Adrenal gland (tissue), 12 donors: ENCODE measurements around the gene PRRG4. TPM values are rescaled to one million over a fixed set of nuclear protein-coding genes. Genes with fewer than 3 reads are reported as not detected.
"Not testable (repeated sequence)": the region's sequence is repeated elsewhere in the genome, so short reads cannot be mapped to it uniquely, and the experiment has no call there.

ENCODE experiments used
- DNase-seq, 7 donors: peaks; one replicate each; pipeline ENCODE4 v3.0.0-alpha.2; 2019 to 2020
- H3K27ac ChIP-seq, 5 donors: fragments of 200-600 bp; sonication (generic) in 4 of 5; 1 replicate in 3 of 5; 2 replicates in 2 of 5; pipeline versions ENCODE4 v1.5.1 to v1.8.0; 2016 to 2020; ENCODE audit warnings: mild to moderate bottlenecking in 1 of 5
- H3K27me3 ChIP-seq: fragments of 200-600 bp; 2 replicates; pipeline ENCODE4 v1.8.0; 2021
- H3K36me3 ChIP-seq, 2 donors: fragments of 200-600 bp; replicated peaks in 1 of 2; 1 replicate in 1 of 2; 2 replicates in 1 of 2; pipeline versions ENCODE4 v1.5.1 to v1.8.0; 2018 to 2022
- H3K4me1 ChIP-seq, 2 donors: fragments of 200-600 bp; replicated peaks in 1 of 2; 1 replicate in 1 of 2; 2 replicates in 1 of 2; pipeline versions ENCODE4 v1.5.1 to v1.8.0; 2018 to 2021
- H3K4me3 ChIP-seq, 4 donors: fragments of 200-600 bp; sonication (generic) in 3 of 4; one replicate each; pipeline ENCODE4 v1.5.1; 2016 to 2018
- H3K9me3 ChIP-seq, 3 donors: fragments of 200-600 bp; sonication (generic) in 1 of 3; replicated peaks in 1 of 3; 1 replicate in 2 of 3; 2 replicates in 1 of 3; pipeline versions ENCODE4 v1.5.1 to v1.8.0; 2016 to 2021
- CTCF ChIP-seq, 6 experiments: fragments of 450-650 bp in 4 of 6; fragments of 200-600 bp in 2 of 6; sonication (generic) in 1 of 6; IDR thresholded peaks; 1 replicate in 5 of 6; 2 replicates in 1 of 6; pipeline versions ENCODE4 v1.5.1 to v1.8.0; 2016 to 2021; ENCODE audit warnings: antibody characterized with exemption in 6 of 6, mild to moderate bottlenecking in 2 of 6, moderate library complexity in 1 of 6
- POLR2A ChIP-seq, 2 donors: fragments of 450-650 bp; IDR thresholded peaks; one replicate each; pipeline ENCODE4 v1.6.1; 2017; ENCODE audit warnings: antibody characterized with exemption in 2 of 2, mild to moderate bottlenecking in 2 of 2, moderate library complexity in 1 of 2
- WGBS, 4 donors: extraction: QIAGEN DNeasy Blood & Tissue Kit in 2 of 4; methylation state at CpG; one replicate each; pipeline versions ENCODE4 v1.1.5 to v1.1.7; 2013 to 2017; 5-methylcytosine and 5-hydroxymethylcytosine counted together
- intact Hi-C, 2 donors: fragments of 100-400 bp; cut with DNase I; formaldehyde crosslinking; loops; one replicate each; pipeline versions ENCODE4 v1.14.1 to v1.15.0; 2022 to 2023
- polyA plus RNA-seq, 3 donors: library from polyadenylated mRNA; stranded (reverse); fragments of 200-250 nt in 2 of 3; fragments of 350-450 nt in 1 of 3; fragmentation: Illumina TruSeq in 1 of 3; extraction: RNeasy Lipid Tissue Mini Kit (QIAGEN cat#74804) in 1 of 3; gene quantifications; one replicate each; pipeline ENCODE4 v1.2.3, GENCODE V29; 2013 to 2014
- total RNA-seq, 9 donors: library from RNA; depleted of rRNA in 4 of 9; stranded (reverse); fragments of >200 nt in 4 of 9; fragments of 120-200 nt in 1 of 9; fragmentation: NEBNext Ultra II Directional in 1 of 9; extraction: Animal tissue kit (Norgen Biotek cat#: 25700) in 1 of 9; gene quantifications; one replicate each; pipeline versions ENCODE4 v1.1.0 to v1.2.4, GENCODE V29; 2013 to 2023
- donor health status: healthy with polysubstance abuse.
- donor health status: Bipolar disorder and iron deficiency.
- donor health status: DM: yes; HTN: yes; CAD: no.
- donor health status: DM: no; HTN: no; CAD: no.
- donor health status: DM: no; HTN: no; CAD: no.
- donor health status: DM: yes; HTN: yes; CAD: no.

Gene PRRG4
- total and polyA plus RNA-seq, 12 donors: 0.11 to 3.5 (median 1.6) TPM

- 74 to 90% (median 79%) methylated on average over 3 of the region's 3 CpGs for WGBS, 4 donors
- no peaks in the 10 kb centered on the region for H3K4me1 ChIP-seq
- TF ChIP-seq CTCF (IDR thresholded peaks at IDR 0.05) (peak in 3 of 6 experiments; percentile 17 to 43 (median 29)), POLR2A (IDR thresholded peaks at IDR 0.05) (no peak)
- no peaks in the 10 kb centered on the region for H3K9me3 ChIP-seq
- intact Hi-C loops: loop anchor here in 1 of 2 donors (10.0 kb wide), 1 partner anchor 180 kb away; no protein-coding TSS in a partner anchor
- no peak overlapping the region for H3K4me3 ChIP-seq
- DNase-seq: peak in 1 of 7 donors; percentile 4
- no peaks in the 10 kb centered on the region for H3K27me3 ChIP-seq
- no peak overlapping the region for H3K27ac ChIP-seq
- no peaks in the 10 kb centered on the region for H3K36me3 ChIP-seq
Observed at GRCh38 chr11:32884770-32885384, 55.1 kb downstream of the PRRG4 start.

- Histone ChIP-seq H3K4me1 (no peaks in the 10 kb centered on the region), H3K9me3 (no peaks in the 10 kb centered on the region), H3K27ac (no peak overlapping the region), H3K4me3 (no peak overlapping the region), H3K36me3 (no peaks in the 10 kb centered on the region), H3K27me3 (no peaks in the 10 kb centered on the region)
- 85 to 93% (median 91%) methylated on average over 6 to 9 of the region's 9 CpGs for WGBS, 4 donors
- TF ChIP-seq CTCF (IDR thresholded peaks at IDR 0.05) (no peak), POLR2A (IDR thresholded peaks at IDR 0.05) (no peak)
- DNase-seq: no peak
- intact Hi-C loops: loop anchor here in 1 of 2 donors (10.0 kb wide), 1 partner anchor 179 kb away; no protein-coding TSS in a partner anchor
Observed at GRCh38 chr11:32885556-32885955, 55.8 kb downstream of the PRRG4 start.

GRCh38 chr11:32886180-32886579 is 56.5 kb downstream of the PRRG4 start:
- 82 to 97% (median 90%) methylated on average over 3 of the region's 3 CpGs for WGBS, 4 donors
- TF ChIP-seq POLR2A (IDR thresholded peaks at IDR 0.05) (no peak), CTCF (IDR thresholded peaks at IDR 0.05) (no peak)
- H3K4me1 ChIP-seq: peaks cover 0 to 1% of the 10 kb centered on the region in 2 donors
- no peak overlapping the region for H3K27ac ChIP-seq
- H3K36me3 ChIP-seq: no peaks in the 10 kb centered on the region
- no peaks in the 10 kb centered on the region for H3K9me3 ChIP-seq
- H3K27me3 ChIP-seq: no peaks in the 10 kb centered on the region
- no peak for DNase-seq
- no peak overlapping the region for H3K4me3 ChIP-seq
- intact Hi-C loops: loop anchor here in 1 of 2 donors (10.0 kb wide), 1 partner anchor 179 kb away; no protein-coding TSS in a partner anchor

- not testable (repeated sequence) for H3K27ac ChIP-seq, H3K4me3 ChIP-seq, H3K27me3 ChIP-seq, H3K9me3 ChIP-seq, DNase-seq, H3K36me3 ChIP-seq, H3K4me1 ChIP-seq
- 90 to 95% (median 93%) methylated on average over 12 to 20 of the region's 20 CpGs for WGBS, 4 donors
- intact Hi-C loops: loop anchor here in 1 of 2 donors (10.0 kb wide), 1 partner anchor 177 kb away; no protein-coding TSS in a partner anchor
Observed at GRCh38 chr11:32887707-32888383, 58.1 kb downstream of the PRRG4 start.

GRCh38 chr11:32888384-32888710 is 58.6 kb downstream of the PRRG4 start:
- intact Hi-C loops: loop anchor here in 1 of 2 donors (10.0 kb wide), 1 partner anchor 176 kb away; no protein-coding TSS in a partner anchor
- 87 to 96% (median 94%) methylated on average over 6 to 17 of the region's 17 CpGs; no CpG with 5 or more reads in 1 of the 4 donors for WGBS, 4 donors
- DNase-seq, H3K9me3 ChIP-seq, H3K4me3 ChIP-seq, H3K4me1 ChIP-seq, H3K27ac ChIP-seq, H3K27me3 ChIP-seq, H3K36me3 ChIP-seq: not testable (repeated sequence)
